Ovary (tissue), 9 donors: ENCODE measurements around the gene MS4A7. TPM values are rescaled to one million over a fixed set of nuclear protein-coding genes. Genes with fewer than 3 reads are reported as not detected.

ENCODE experiments used
- DNase-seq, 5 donors: peaks; one replicate each; pipeline ENCODE4 v3.0.0-alpha.2; 2019 to 2020
- H3K27ac ChIP-seq, 2 donors: fragments of 200-600 bp; one replicate each; pipeline versions ENCODE4 v1.5.1 to v1.8.0; 2019 to 2022
- H3K27me3 ChIP-seq: fragments of 200-600 bp; one replicate; pipeline ENCODE4 v1.8.0; 2022
- H3K36me3 ChIP-seq: fragments of 200-600 bp; sonication (generic); one replicate; pipeline ENCODE4 v1.5.1; 2019
- H3K4me1 ChIP-seq: one replicate; pipeline ENCODE4 v1.8.1; 2013; ENCODE audit warnings: mild to moderate bottlenecking, moderate library complexity; ENCODE audit not compliant: insufficient read depth
- H3K4me3 ChIP-seq: fragments of 200-600 bp; sonication (generic); one replicate; pipeline ENCODE4 v1.5.1; 2017
- H3K9me3 ChIP-seq, 2 donors: fragments of 200-600 bp in 1 of 2; sonication (generic) in 1 of 2; one replicate each; pipeline versions ENCODE4 v1.5.1 to v1.8.1; 2013 to 2019; ENCODE audit warnings: mild to moderate bottlenecking in 1 of 2, moderate library complexity in 1 of 2
- CTCF ChIP-seq, 3 donors: fragments of 450-650 bp in 2 of 3; fragments of 200-600 bp in 1 of 3; IDR thresholded peaks; one replicate each; pipeline versions ENCODE4 v1.5.1 to v1.8.0; 2016 to 2022; ENCODE audit warnings: antibody characterized with exemption in 3 of 3, mild to moderate bottlenecking in 1 of 3
- EP300 ChIP-seq: sonication (generic); formaldehyde crosslinking; IDR thresholded peaks from one replicate; pipeline ENCODE4 v1.6.1; 2017; ENCODE audit warnings: antibody characterized with exemption
- POLR2A ChIP-seq: fragments of 450-650 bp; IDR thresholded peaks from one replicate; pipeline ENCODE4 v1.6.1; 2017; ENCODE audit warnings: antibody characterized with exemption, mild to moderate bottlenecking, moderate library complexity
- WGBS, 3 donors: extraction: QIAGEN DNeasy Blood & Tissue Kit in 1 of 3; methylation state at CpG; one replicate each; pipeline versions ENCODE4 v1.1.5 to v1.1.7; 2013 to 2017; 5-methylcytosine and 5-hydroxymethylcytosine counted together
- intact Hi-C, 4 donors: fragments of 100-400 bp; cut with DNase I; formaldehyde crosslinking; loops; one replicate each; pipeline versions ENCODE4 v1.11.0 to v1.15.1; 2022 to 2023
- polyA plus RNA-seq, 2 donors: library from polyadenylated mRNA; stranded (reverse); fragments of 200-250 nt in 1 of 2; fragments of 350-450 nt in 1 of 2; fragmentation: Illumina TruSeq in 1 of 2; extraction: RNeasy Lipid Tissue Mini Kit (QIAGEN cat#74804) in 1 of 2; gene quantifications; one replicate each; pipeline ENCODE4 v1.2.3, GENCODE V29; 2013 to 2014
- total RNA-seq, 7 donors: library from RNA; depleted of rRNA in 2 of 7; stranded (reverse); fragments of >200 nt in 2 of 7; fragmentation: NEBNext Ultra II Directional in 3 of 7; extraction: Animal tissue kit (Norgen Biotek cat#: 25700) in 3 of 7; gene quantifications; one replicate each; pipeline versions ENCODE4 v1.1.0 to v1.2.4, GENCODE V29; 2016 to 2023
- donor health status: DM: no; HTN: no; CAD: no; lungs with moderate emphysema.
- donor health status: DM: no; HTN: no; CAD: no.
- donor health status: Bipolar disorder and iron deficiency.
- donor health status: DM: yes; HTN: yes; CAD: no.
- donor health status: DM: no; HTN: no; CAD: no.
- donor health status: DM: yes; HTN: yes; CAD: no.

MS4A7 gene
- total and polyA plus RNA-seq, 9 donors: 5.4 to 38.2 (median 11.6) TPM

- DNase-seq: no peak
- Histone ChIP-seq H3K36me3 (no peaks in the 10 kb centered on the region), H3K4me3 (no peak within 1 kb of the TSS), H3K4me1 (no peaks in the 10 kb centered on the region), H3K27me3 (no peaks in the 10 kb centered on the region), H3K27ac (no peak within 1 kb of the TSS), H3K9me3 (no peaks in the 10 kb centered on the region)
- whole genome bisulfite sequencing, 3 donors: 68 to 71% (median 69%) methylated on average over 3 of the region's 3 CpGs
- intact Hi-C loops: no loop called here
- TF ChIP-seq EP300 (no peak), CTCF (IDR thresholded peaks at IDR 0.05) (no peak), POLR2A (no peak)
Observed at GRCh38 chr11:60396382-60396781, 18.1 kb downstream of the MS4A7 start, which contains the start of gene MS4A14. Gene MS4A14, plus strand, starts transcription at chr11:60396459. Its CDS starts 120 bp downstream, at chr11:60396579.

DNA sequence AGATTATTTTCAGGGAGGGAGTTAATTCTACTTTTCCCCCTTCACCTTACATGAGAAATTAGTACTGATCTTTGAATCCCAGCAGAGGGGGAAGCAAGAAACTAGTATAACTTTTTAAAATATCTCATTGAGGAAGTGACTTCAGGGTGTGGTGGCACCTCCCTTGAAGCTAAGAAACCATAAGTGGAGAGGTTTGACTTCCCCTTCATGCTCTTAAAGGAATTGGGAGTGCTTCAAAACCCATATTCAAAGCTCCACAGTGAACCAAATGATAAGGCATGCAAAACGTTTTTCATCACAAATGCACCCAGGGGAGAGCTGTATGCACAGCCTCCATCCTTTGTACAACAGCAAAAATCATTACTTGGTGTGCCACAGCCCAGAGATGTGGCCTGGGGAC, 18.5 kb downstream of the MS4A7 start:
- Histone ChIP-seq H3K4me1 (no peaks in the 10 kb centered on the region), H3K27ac (no peak overlapping the region), H3K36me3 (no peaks in the 10 kb centered on the region), H3K4me3 (no peak overlapping the region), H3K9me3 (no peaks in the 10 kb centered on the region), H3K27me3 (no peaks in the 10 kb centered on the region)
- intact Hi-C loops: no loop called here
- TF ChIP-seq CTCF (IDR thresholded peaks at IDR 0.05) (no peak), POLR2A (no peak), EP300 (no peak)
- no peak for DNase-seq
- WGBS, 3 donors: 0 to 5% (median 0%) methylated on average over 1 of the region's 1 CpG

GRCh38 chr11:60420015-60420414, 41.7 kb downstream of the MS4A7 start:
- peaks cover 0 to 3% of the 10 kb centered on the region in 2 donors for H3K9me3 ChIP-seq
- H3K27ac ChIP-seq: no peak overlapping the region
- H3K27me3 ChIP-seq: no peaks in the 10 kb centered on the region
- no peak for DNase-seq
- no peaks in the 10 kb centered on the region for H3K36me3 ChIP-seq
- H3K4me3 ChIP-seq: no peak overlapping the region
- intact Hi-C loops: no loop called here
- TF ChIP-seq POLR2A: no peak
- TF ChIP-seq CTCF (IDR thresholded peaks at IDR 0.05): no peak
- no peak for TF ChIP-seq EP300
- WGBS, 3 donors: 20 to 26% (median 25%) methylated on average over 2 of the region's 2 CpGs
- H3K4me1 ChIP-seq: no peaks in the 10 kb centered on the region

DNA sequence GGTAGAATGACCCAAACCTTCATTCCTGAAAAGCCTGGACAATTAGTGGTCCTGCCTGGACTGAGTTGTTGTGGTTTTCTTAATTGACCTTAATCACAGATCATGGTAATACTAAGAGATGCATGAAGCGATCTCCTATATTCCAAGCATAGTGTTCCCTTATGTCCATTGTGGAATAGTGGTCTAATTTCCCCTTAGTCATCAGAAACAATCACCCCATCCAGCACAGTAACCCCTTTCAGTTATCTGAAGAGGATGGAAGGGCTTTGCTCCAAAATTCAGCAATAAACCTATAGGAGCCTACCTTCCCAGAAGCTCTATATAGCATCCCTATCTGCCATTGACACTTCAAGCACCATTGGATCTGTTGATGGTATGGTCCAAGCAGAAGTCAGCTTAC, 44.3 kb downstream of the MS4A7 start:
- H3K4me3 ChIP-seq: no peak overlapping the region
- TF ChIP-seq CTCF (IDR thresholded peaks at IDR 0.05) (no peak), EP300 (no peak), POLR2A (no peak)
- peaks cover 0 to 3% of the 10 kb centered on the region in 2 donors for H3K9me3 ChIP-seq
- no peak for DNase-seq
- intact Hi-C loops: no loop called here
- 75 to 89% (median 81%) methylated on average over 1 of the region's 1 CpG for WGBS, 3 donors
- no peaks in the 10 kb centered on the region for H3K27me3 ChIP-seq
- no peaks in the 10 kb centered on the region for H3K4me1 ChIP-seq
- no peak overlapping the region for H3K27ac ChIP-seq
- no peaks in the 10 kb centered on the region for H3K36me3 ChIP-seq
